HCT116 (cell line): ENCODE measurements around the gene GANAB. TPM values are rescaled to one million over a fixed set of nuclear protein-coding genes. Genes with fewer than 3 reads are reported as not detected.

ENCODE experiments used
- ATAC-seq: fragments of 200-7000 bp; cut with Tn5 transposase; 2 replicates; pipeline ENCODE4 v1.9.1; 2020; ENCODE audit warnings: mild to moderate bottlenecking, moderate library complexity
- BruUV-seq: library from RNA; stranded (reverse); fragments of 400-500 nt; replicated peaks from 2 replicates; lab custom pipeline; 2021; lab: Mats Ljungman, UMichigan
- CTCF ChIA-PET: fragments of 300-600 bp; sonication (Branson Sonifier 250); formaldehyde crosslinking; loops from one replicate; lab custom pipeline; 2021; ENCODE audit warnings: antibody characterized with exemption; lab: Charles Lee
- POLR2A ChIA-PET: fragments of 300-600, 350-600 bp; sonication (Branson Sonifier 250); formaldehyde crosslinking; loops from one replicate; lab custom pipeline; 2021; ENCODE audit warnings: antibody characterized with exemption; lab: Charles Lee
- RAD21 ChIA-PET, 2 experiments: fragments of 300-600 bp; sonication (Branson Sonifier 250); formaldehyde crosslinking; loops; one replicate each; lab custom pipeline; 2023; ENCODE audit warnings: low total read pairs in 2 of 2; ENCODE audit not compliant: uncharacterized antibody in 2 of 2, unreplicated experiment in 2 of 2, low non-redundant PET in 1 of 2; lab: Charles Lee
- DNase-seq: peaks from one replicate; pipeline ENCODE4 v3.0.0-alpha.2; 2010; ENCODE audit warnings: low read depth, low spot score
- H2AFZ ChIP-seq: fragments of 200-600 bp; shearing (Covaris generic), sonication (generic); 2 replicates; pipeline ENCODE4 v1.6.1; 2017; ENCODE audit warnings: low read depth, mixed run types, mixed read lengths, antibody characterized with exemption, low read length; ENCODE audit not compliant: poor library complexity, severe bottlenecking
- H3K27ac ChIP-seq: 2 replicates; pipeline ENCODE4 v1.5.1; 2012; ENCODE audit warnings: low read depth, low read length
- H3K27me3 ChIP-seq: fragments of 200-600 bp; sonication (generic); 2 replicates; pipeline ENCODE4 v1.6.1; 2016; ENCODE audit warnings: mixed run types, low read length, mixed read lengths; ENCODE audit not compliant: insufficient read depth
- H3K36me3 ChIP-seq, 2 experiments: fragments of 200-500 bp in 1 of 2; fragments of 200-600 bp in 1 of 2; sonication (Bioruptor generic) in 1 of 2; sonication (generic) in 1 of 2; 2 replicates each; pipeline versions ENCODE4 v1.5.1 to v1.6.1; 2014 to 2016; ENCODE audit warnings: low read length in 2 of 2, inconsistent platforms in 1 of 2, mixed read lengths in 1 of 2, mixed run types in 1 of 2; ENCODE audit not compliant: insufficient read depth in 2 of 2, control insufficient read depth in 1 of 2
- H3K4me1 ChIP-seq, 2 experiments: fragments of 200-600 bp in 1 of 2; sonication (generic) in 1 of 2; 2 replicates each; pipeline versions ENCODE4 v1.5.1 to v1.6.1; 2012 to 2017; ENCODE audit warnings: low read length in 2 of 2, inconsistent platforms in 1 of 2, mild to moderate bottlenecking in 1 of 2, mixed read lengths in 1 of 2, mixed run types in 1 of 2, moderate library complexity in 1 of 2; ENCODE audit not compliant: insufficient read depth in 2 of 2, control insufficient read depth in 1 of 2
- H3K4me2 ChIP-seq: fragments of 200-600 bp; sonication (generic); 2 replicates; pipeline ENCODE4 v1.6.1; 2017; ENCODE audit warnings: mixed run types, low read length, mixed read lengths
- H3K4me3 ChIP-seq, 2 experiments: fragments of 200-600 bp in 1 of 2; sonication (generic) in 1 of 2; replicated peaks in 1 of 2; 2 replicates each; pipeline ENCODE4 v1.5.1; 2011 to 2016; ENCODE audit warnings: low read length in 2 of 2, control low read depth in 1 of 2, low read depth in 1 of 2, mild to moderate bottlenecking in 1 of 2, mixed read lengths in 1 of 2, mixed run types in 1 of 2
- H3K79me2 ChIP-seq: fragments of 200-600 bp; sonication (generic); 2 replicates; pipeline ENCODE4 v1.6.1; 2017; ENCODE audit warnings: mild to moderate bottlenecking, mixed run types, low read length, moderate library complexity, mixed read lengths; ENCODE audit not compliant: insufficient read depth
- H3K9ac ChIP-seq: fragments of 200-600 bp; sonication (generic); 2 replicates; pipeline ENCODE4 v1.6.1; 2016; ENCODE audit warnings: low read length, mixed read lengths
- H3K9me2 ChIP-seq: fragments of 200-600 bp; sonication (generic), shearing (Covaris generic); 2 replicates; pipeline ENCODE4 v1.6.1; 2017; ENCODE audit warnings: mixed run types, mild to moderate bottlenecking, moderate library complexity; ENCODE audit not compliant: insufficient read depth
- H3K9me3 ChIP-seq, 2 experiments: fragments of 200-500 bp in 1 of 2; fragments of 200-600 bp in 1 of 2; sonication (Bioruptor generic) in 1 of 2; sonication (generic) in 1 of 2; 2 replicates each; pipeline ENCODE4 v1.6.1; 2014 to 2017; ENCODE audit warnings: low read length in 2 of 2, mixed read lengths in 2 of 2, inconsistent platforms in 1 of 2, low read depth in 1 of 2, mild to moderate bottlenecking in 1 of 2, mixed run types in 1 of 2, moderate library complexity in 1 of 2; ENCODE audit not compliant: control insufficient read depth in 1 of 2, insufficient read depth in 1 of 2
- H4K20me1 ChIP-seq: fragments of 200-600 bp; sonication (generic), shearing (Covaris generic); 2 replicates; pipeline ENCODE4 v1.6.1; 2017; ENCODE audit warnings: mixed run types, mild to moderate bottlenecking, moderate library complexity; ENCODE audit not compliant: insufficient read depth
- EGR1 ChIP-seq: IDR thresholded peaks from 2 replicates; pipeline ENCODE4 v1.6.1; 2012; ENCODE audit warnings: low read depth
- EZH2phosphoT487 ChIP-seq: fragments of 200-600 bp; IDR thresholded peaks from 2 replicates; pipeline ENCODE4 v1.6.1; 2018; ENCODE audit warnings: antibody characterized with exemption, borderline replicate concordance
- POLR2AphosphoS5 ChIP-seq: IDR thresholded peaks from 2 replicates; pipeline ENCODE4 v1.6.1; 2011; ENCODE audit warnings: mild to moderate bottlenecking, low read depth, low read length, moderate library complexity
- SIN3A ChIP-seq: IDR thresholded peaks from 2 replicates; pipeline ENCODE4 v1.6.1; 2012; ENCODE audit warnings: low read depth
- YY1 ChIP-seq: IDR thresholded peaks from 2 replicates; pipeline ENCODE4 v1.6.1; 2011; ENCODE audit warnings: low read length, low read depth, moderate library complexity, mild to moderate bottlenecking; ENCODE audit not compliant: insufficient replicate concordance; ENCODE audit errors: extremely low read depth
- intact Hi-C: fragments of 100-400 bp; cut with micrococcal nuclease; formaldehyde crosslinking; loops from 2 replicates; pipeline ENCODE4 v1.10.0; 2022
- total RNA-seq: library from RNA; stranded (reverse); gene quantifications from one replicate; pipeline ENCODE4 v1.2.1, GENCODE V29; 2021; ENCODE audit not compliant: unreplicated experiment

Gene GANAB
- total RNA-seq, 1 experiment from 2014 or later, result 410 TPM

DNA sequence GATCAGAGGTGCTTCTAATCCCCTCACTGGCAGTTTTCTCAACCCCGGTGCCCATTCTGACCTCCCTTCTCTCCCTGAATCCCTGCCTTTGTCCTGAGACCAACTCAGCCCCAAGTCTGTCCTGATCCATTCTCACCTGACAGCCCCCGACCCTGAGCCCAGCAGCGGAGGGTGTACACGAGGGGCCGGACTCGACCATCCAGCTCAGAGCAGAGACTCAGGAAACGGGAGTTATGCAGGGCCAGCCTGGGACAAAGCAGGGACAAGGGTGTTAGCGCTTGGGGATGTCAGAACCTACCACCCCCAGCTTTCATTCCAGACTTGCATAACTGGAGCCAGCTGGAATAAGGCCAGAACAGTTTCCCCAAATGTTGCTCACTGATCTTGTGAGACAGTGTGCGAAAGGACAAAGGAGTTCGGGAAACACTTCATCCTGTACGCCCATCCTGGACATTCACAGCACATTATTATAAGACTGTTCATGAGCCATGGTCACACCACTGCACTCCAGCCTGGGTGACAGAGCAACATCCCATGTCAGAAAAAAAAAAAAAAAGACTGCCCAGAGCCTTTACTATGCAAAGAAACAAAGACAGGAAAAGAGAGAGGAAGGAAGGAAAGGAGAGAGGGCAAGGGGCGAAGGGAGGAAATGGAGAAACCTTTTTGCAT is 69.2 kb downstream of the GANAB start:
- POLR2A ChIA-PET, result no interaction called here
- TF ChIP-seq POLR2AphosphoS5 (no peak), EGR1 (no peak), EZH2phosphoT487 (no peak)
- TF ChIP-seq, all 23 proteins: peak for 0
- RAD21 ChIA-PET, result interaction anchor here in 1 of 2 experiments (1.0 kb wide), 1 partner anchor 24 kb away, joined by 6 read pairs; the partner anchor contains the start of gene MTA2
- H2AFZ ChIP-seq, result no peak overlapping the region
- BruUV-seq, result no TSS peak
- H3K4me2 ChIP-seq, result no peak overlapping the region
- H3K4me1 ChIP-seq, result peaks cover 8 to 15% of the 10 kb centered on the region in 2 experiments
- no peaks in the 10 kb centered on the region for H3K9me2 ChIP-seq
- H3K4me3 ChIP-seq, result no peak overlapping the region
- H4K20me1 ChIP-seq, result no peaks in the 10 kb centered on the region; the same call in 1 of the 2 replicates
- H3K9ac ChIP-seq, result no peak overlapping the region
- no peak for ATAC-seq
- CTCF ChIA-PET, result interaction anchor here (1.6 kb wide), 1 partner anchor 17 kb away, joined by 3 read pairs; no protein-coding TSS in a partner anchor
- H3K27me3 ChIP-seq, result no peaks in the 10 kb centered on the region
- no peak for DNase-seq
- H3K79me2 ChIP-seq, result peaks cover 15% of the 10 kb centered on the region
- no peak overlapping the region for H3K27ac ChIP-seq
- intact Hi-C loops, result no loop called here
- peaks cover 22 to 41% of the 10 kb centered on the region in 2 experiments for H3K36me3 ChIP-seq
- H3K9me3 ChIP-seq, result no peaks in the 10 kb centered on the region

DNA sequence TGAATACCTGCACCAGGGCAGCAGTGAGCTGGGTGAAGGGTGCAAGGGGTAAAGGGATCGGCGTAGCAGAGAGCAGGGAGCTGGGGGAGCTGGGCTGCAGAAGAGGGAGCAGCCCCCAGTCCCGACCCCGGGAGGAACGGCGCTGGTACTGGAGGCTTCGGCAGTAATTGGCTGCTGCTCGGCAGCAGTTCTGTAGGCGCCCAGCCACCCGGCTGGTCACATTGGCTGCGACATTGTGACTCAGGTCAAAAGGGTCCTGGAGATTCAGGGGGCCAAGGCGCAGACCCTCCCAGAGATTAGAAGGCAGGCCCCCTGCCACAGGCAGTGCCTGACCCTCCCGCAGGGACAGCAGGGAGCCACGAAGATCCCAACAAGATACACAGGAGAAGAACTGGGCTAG is 70.6 kb downstream of the GANAB start:
- Histone ChIP-seq H3K27me3 (no peaks in the 10 kb centered on the region), H3K9me2 (no peaks in the 10 kb centered on the region), H3K9me3 (no peaks in the 10 kb centered on the region), H3K36me3 (peaks cover 29 to 45% of the 10 kb centered on the region in 2 experiments), H3K4me1 (peaks cover 8 to 26% of the 10 kb centered on the region in 2 experiments), H3K4me2 (no peak overlapping the region), H4K20me1 (no peaks in the 10 kb centered on the region; the same call in 1 of the 2 replicates), H3K79me2 (peaks cover 29% of the 10 kb centered on the region), H3K4me3 (no peak overlapping the region), H3K9ac (no peak overlapping the region), H2AFZ (no peak overlapping the region), H3K27ac (peak overlapping the region; percentile 18; the same call in 1 of the 2 replicates)
- BruUV-seq, result no TSS peak
- ChIA-PET RAD21 (no interaction called here), POLR2A (no interaction called here), CTCF (interaction anchor here (1.6 kb wide), 1 partner anchor 16 kb away, joined by 3 read pairs; no protein-coding TSS in a partner anchor)
- no peak for ATAC-seq
- DNase-seq, result no peak
- TF ChIP-seq YY1, result no peak
- TF ChIP-seq SIN3A, result no peak
- intact Hi-C loops, result no loop called here
